Skeletal muscle cell (primary cell): ENCODE results near the gene SMURF2.

Source experiments
- DNase-seq: peaks from one replicate; pipeline ENCODE4 v3.0.0-alpha.2; 2010; ENCODE audit warnings: low read depth
- H3K4me3 ChIP-seq: 2 replicates; pipeline ENCODE4 v1.5.1; 2011; ENCODE audit warnings: low read depth, mild to moderate bottlenecking, control low read depth, low read length, moderate library complexity

SMURF2 gene

GRCh38 chr17:64515419-64515818, 146.7 kb downstream of the SMURF2 start:
- no peak overlapping the region for H3K4me3 ChIP-seq
- no peak for DNase-seq

DNA sequence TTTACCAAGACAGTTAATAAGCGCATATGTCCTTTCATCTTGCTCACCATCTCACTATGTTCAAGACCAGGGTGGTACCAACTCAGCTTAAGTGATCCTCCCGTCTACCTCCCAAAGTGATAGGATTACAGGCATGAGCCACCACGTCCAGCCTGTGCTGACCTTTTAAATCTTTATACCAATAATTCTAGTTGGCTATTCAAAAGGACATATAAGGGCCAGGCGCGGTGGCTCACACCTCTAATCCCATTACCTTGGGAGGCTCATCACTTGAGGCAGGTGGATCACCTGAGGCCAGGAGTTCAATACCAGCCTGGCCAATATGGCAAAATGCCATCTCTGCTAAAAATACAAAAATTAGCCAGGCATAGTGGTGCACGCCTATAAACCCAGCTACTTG, 152.9 kb downstream of the SMURF2 start:
- no peak overlapping the region for H3K4me3 ChIP-seq
- no peak for DNase-seq

DNA sequence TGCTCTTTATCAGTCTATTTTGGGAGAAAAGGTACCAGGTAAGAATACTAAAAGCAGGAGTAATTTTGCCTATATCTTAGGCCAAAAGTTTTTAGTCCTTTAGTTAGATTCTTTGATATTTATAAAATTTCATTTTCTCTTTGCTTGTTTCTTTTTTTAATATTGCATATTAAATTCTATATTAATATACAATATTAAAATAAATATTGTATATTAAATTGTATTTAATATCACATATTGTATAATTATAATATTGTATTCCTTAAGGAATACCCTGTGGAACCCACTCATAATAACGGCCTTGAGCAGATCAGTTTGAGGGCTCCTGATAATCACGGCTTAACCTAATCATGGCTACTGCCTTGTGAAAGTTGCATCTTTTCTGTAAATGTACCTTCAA, 153.4 kb downstream of the SMURF2 start:
- H3K4me3 ChIP-seq, result peak overlapping the region; percentile 99
- DNase-seq, result no peak

DNA sequence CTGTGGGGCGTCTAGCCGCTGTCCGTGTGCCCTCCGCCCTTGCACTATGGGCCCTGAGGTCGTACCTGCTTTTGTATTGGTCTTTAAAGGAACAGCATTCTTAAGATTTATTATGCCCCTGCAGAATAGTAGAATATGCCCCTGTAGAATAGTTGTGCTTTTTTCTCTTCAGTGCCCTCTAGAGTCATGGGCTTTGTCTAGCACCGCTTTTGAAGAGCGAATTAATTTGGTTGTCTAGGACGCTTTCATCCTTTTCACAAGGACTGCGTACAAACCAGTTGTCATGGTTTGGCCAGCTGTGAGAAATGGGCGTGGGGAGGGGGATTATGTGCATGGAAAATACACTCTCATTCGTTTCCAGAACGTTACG, 154.7 kb downstream of the SMURF2 start:
- DNase-seq, result no peak
- peak overlapping the region; percentile 99 for H3K4me3 ChIP-seq

- DNase-seq, result peak; percentile 97
- H3K4me3 ChIP-seq, result peak within 1 kb of the TSS; percentile 99
Observed at GRCh38 chr17:64506576-64507412, 155.3 kb downstream of the SMURF2 start, which contains the start of gene CEP95. Gene CEP95 (plus strand): TSS chr17:64506977. CDS start chr17:64507098, 121 bp downstream.

GRCh38 chr17:64506201-64506575, 155.9 kb downstream of the SMURF2 start, which contains the start of gene DDX5:
Gene DDX5 (minus strand): TSS chr17:64506289. CDS start chr17:64506119, 170 bp downstream.
- peak within 1 kb of the TSS; percentile 99 for H3K4me3 ChIP-seq
- peak; percentile 87 for DNase-seq

GRCh38 chr17:64505340-64506200, 156.5 kb downstream of the SMURF2 start:
- peak; percentile 69 for DNase-seq
- H3K4me3 ChIP-seq, result peak overlapping the region; percentile 99

DNA sequence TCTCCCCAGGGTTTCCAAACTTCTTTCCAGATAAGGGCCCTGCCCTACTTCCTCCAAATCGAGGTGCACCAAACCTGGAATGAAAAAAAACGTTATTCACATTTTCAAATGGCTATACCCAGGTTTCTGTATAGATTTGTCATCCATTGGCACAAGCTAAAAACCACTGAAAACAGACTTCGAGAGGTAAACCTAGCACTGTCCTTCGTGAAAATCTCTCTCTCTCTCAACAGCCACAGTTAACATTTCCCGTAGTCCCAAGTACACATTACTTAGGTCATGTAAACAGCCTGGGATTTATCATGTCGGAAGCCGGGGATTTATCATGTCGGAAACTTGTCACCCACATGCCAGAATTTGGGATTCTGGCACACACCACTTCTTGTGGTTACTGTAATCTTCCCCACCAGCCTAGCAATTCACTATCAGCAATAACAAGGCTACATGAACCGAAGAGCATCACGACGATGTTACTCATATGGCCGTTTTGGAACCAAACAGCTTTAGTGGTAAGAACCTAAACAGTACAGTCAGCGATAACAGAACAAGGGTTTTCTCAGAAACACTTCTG, 157.3 kb downstream of the SMURF2 start:
- peak overlapping the region; percentile 99 for H3K4me3 ChIP-seq
- DNase-seq, result no peak

DNA sequence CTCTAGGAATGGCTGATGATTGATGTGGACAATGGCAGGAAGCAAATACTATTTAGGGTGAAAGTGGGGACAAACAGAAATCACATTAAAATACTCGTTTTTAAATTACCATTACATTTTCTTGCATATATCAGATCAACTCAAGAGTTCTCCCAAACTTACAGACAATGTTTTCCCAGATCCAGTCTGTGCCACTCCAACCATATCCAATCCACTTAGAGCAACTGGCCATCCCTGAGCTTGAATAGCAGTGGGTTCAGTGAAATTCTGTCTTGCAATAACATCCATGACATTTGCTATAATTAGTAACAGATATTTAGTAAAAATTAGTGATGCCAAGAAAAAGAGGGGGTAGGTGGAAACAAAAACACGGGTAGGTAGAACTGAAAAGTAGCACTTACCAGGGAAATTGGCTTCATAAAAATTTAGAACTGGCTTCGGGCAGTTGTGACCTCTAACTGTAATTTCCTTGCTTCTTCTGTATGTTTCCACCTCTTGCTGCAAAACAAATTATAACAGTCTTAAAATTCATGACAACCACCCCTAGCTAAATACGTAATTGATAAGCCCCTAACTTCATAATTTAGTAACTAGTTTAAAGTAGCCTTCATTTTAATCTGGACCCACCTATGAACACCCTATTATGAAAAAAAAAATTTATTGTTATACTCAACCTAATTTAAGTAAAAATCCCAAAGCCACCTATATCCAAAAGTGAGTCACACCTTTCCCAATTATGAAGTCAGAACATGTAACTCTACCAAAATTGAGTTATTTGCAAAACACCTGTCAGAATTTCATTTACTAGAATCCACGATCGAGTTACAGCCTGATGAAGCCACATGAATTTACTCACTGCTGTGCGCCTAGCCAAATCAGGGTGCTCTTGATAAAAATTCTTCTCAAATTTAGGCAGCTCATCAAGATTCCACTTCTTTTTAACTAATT, 158.0 kb downstream of the SMURF2 start:
- peak overlapping the region; percentile 99 for H3K4me3 ChIP-seq
- DNase-seq, result no peak

- no peak for DNase-seq
- H3K4me3 ChIP-seq, result no peak overlapping the region
Observed at GRCh38 chr17:64503341-64503740, 158.8 kb downstream of the SMURF2 start.

- DNase-seq, result no peak
- no peak overlapping the region for H3K4me3 ChIP-seq
Observed at GRCh38 chr17:64502809-64503208, 159.3 kb downstream of the SMURF2 start.

DNA sequence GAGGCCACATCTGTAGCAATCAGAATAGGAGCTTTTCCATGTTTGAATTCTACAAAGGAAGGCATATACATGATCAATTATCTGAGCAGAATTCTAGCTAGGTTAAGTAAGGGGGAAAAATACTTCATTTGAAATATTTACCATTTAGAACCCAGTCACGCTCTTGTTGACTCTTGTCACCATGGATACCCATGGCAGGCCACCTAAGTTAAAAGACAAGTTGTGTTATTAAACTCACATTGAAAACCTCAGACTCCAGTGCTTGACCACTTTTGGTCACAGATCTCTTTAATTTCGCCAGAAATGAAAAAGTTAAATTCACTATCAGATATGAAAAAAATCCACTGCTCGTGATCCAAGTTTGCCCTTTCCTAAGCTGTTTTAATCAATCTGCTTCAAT, 160.1 kb downstream of the SMURF2 start:
- DNase-seq, result no peak
- H3K4me3 ChIP-seq, result no peak overlapping the region

GRCh38 chr17:64500862-64501765, 161.0 kb downstream of the SMURF2 start:
- H3K4me3 ChIP-seq, result no peak overlapping the region
- DNase-seq, result no peak

GRCh38 chr17:64500487-64500859, 161.6 kb downstream of the SMURF2 start:
- no peak overlapping the region for H3K4me3 ChIP-seq

DNA sequence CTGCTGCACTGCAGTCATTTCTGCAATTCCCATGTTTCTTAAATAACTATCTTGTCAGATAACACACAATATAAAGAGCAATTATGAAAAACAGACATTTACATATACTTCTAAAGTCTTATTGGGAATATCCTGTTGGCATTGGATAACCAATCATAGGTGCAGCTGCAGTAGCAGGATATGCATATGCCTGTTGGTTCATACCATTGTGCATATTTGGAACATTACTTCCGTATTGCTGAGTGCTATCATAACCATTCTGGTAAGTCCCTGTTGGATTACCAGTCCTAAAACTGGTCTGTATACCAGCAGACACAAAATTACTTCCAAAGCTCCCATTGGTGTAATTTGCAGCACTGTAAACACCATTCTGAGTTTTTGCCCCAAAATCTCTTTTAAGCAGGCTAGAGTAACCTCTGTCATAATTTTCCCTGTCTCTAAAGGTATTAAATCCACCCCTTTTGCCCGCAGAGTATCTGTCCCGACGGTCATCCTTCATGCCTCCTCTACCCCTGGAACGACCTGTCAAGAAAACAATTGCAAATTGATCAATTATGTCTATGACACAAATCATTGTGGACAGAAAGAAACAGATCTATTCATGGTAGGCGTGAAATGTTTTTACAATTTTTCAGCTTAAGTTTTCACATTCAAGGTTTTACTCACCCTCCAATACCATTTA, 162.2 kb downstream of the SMURF2 start:
- no peak for DNase-seq
- H3K4me3 ChIP-seq, result no peak overlapping the region

More at GRCh38 chr17:64500487-64500859, 161.6 kb downstream of the SMURF2 start:
- no peak for DNase-seq

GRCh38 chr17:64498308-64499203, 163.6 kb downstream of the SMURF2 start:
- DNase-seq, result no peak
- no peak overlapping the region for H3K4me3 ChIP-seq
